SK-N-SH treated with all-trans-retinoic acid at 6 μM for 48 hours (cell line): ENCODE data around the gene AGMO.

Experiments
- ATAC-seq: fragments of 200-7000 bp; cut with Tn5 transposase; 3 replicates; pipeline ENCODE4 v1.9.1; 2020; ENCODE audit warnings: mild to moderate bottlenecking, moderate library complexity
- ARNTL ChIP-seq: fragments of 450-650 bp; formaldehyde crosslinking; IDR thresholded peaks from 2 replicates; pipeline ENCODE4 v1.5.0; 2020; ENCODE audit warnings: low read depth, mild to moderate bottlenecking, moderate library complexity, borderline replicate concordance
- BACH2 ChIP-seq: fragments of 250-450 bp; sonication (Bioruptor Pico); IDR thresholded peaks from 2 replicates; pipeline ENCODE4 v1.9.0; 2021; ENCODE audit warnings: mild to moderate bottlenecking, borderline replicate concordance
- CREB5 ChIP-seq: fragments of 250-450 bp; sonication (Bioruptor Pico); IDR thresholded peaks from 2 replicates; pipeline ENCODE4 v1.5.1; 2020; ENCODE audit warnings: low read depth, mild to moderate bottlenecking, moderate library complexity
- CSDC2 ChIP-seq: fragments of 250-450 bp; sonication (Bioruptor Pico); IDR thresholded peaks from 2 replicates; pipeline ENCODE4 v1.5.0; 2020; ENCODE audit warnings: mild to moderate bottlenecking, moderate library complexity
- ESRRG ChIP-seq: fragments of 250-450 bp; sonication (Bioruptor Pico); IDR thresholded peaks from 2 replicates; pipeline ENCODE4 v1.6.1; 2021; ENCODE audit warnings: mild to moderate bottlenecking
- GLIS3 ChIP-seq: fragments of 250-450 bp; sonication (Bioruptor Pico); IDR thresholded peaks from 2 replicates; pipeline ENCODE4 v1.5.0; 2020; ENCODE audit warnings: mild to moderate bottlenecking, moderate library complexity
- ISL1 ChIP-seq: fragments of 250-450 bp; sonication (Bioruptor Pico); IDR thresholded peaks from 2 replicates; pipeline ENCODE4 v2.1.2; 2022; ENCODE audit warnings: mild to moderate bottlenecking, moderate library complexity
- OSR1 ChIP-seq: fragments of 250-450 bp; sonication (Bioruptor Pico); IDR thresholded peaks from 2 replicates; pipeline ENCODE4 v1.8.0; 2022; ENCODE audit warnings: moderate library complexity, mild to moderate bottlenecking, inconsistent platforms
- POU6F1 ChIP-seq: fragments of 250-450 bp; sonication (Bioruptor Pico); IDR thresholded peaks from 2 replicates; pipeline ENCODE4 v1.8.0; 2021; ENCODE audit warnings: low read depth, mild to moderate bottlenecking, moderate library complexity, borderline replicate concordance
- PPARA ChIP-seq: fragments of 250-450 bp; sonication (Bioruptor Pico); IDR thresholded peaks from 2 replicates; pipeline ENCODE4 v1.5.0; 2020; ENCODE audit warnings: mild to moderate bottlenecking, borderline replicate concordance
- SNAI2 ChIP-seq: fragments of 250-450 bp; sonication (Bioruptor Pico); IDR thresholded peaks from 2 replicates; pipeline ENCODE4 v1.5.0; 2020; ENCODE audit warnings: mild to moderate bottlenecking, moderate library complexity
- TOX ChIP-seq: fragments of 250-450 bp; sonication (Bioruptor Pico); IDR thresholded peaks from 2 replicates; pipeline ENCODE4 v1.8.0; 2021; ENCODE audit warnings: mild to moderate bottlenecking, moderate library complexity, borderline replicate concordance
- TSHZ2 ChIP-seq: fragments of 250-450 bp; sonication (Bioruptor Pico); IDR thresholded peaks from 2 replicates; pipeline ENCODE4 v1.5.0; 2020; ENCODE audit warnings: mild to moderate bottlenecking, moderate library complexity
- ZC3H10 ChIP-seq: fragments of 250-450 bp; sonication (Bioruptor Pico); IDR thresholded peaks from 2 replicates; pipeline ENCODE4 v1.5.1; 2021; ENCODE audit warnings: mild to moderate bottlenecking, moderate library complexity
- ZFP3 ChIP-seq: fragments of 250-450 bp; sonication (Bioruptor Pico); IDR thresholded peaks from 2 replicates; pipeline ENCODE4 v1.5.0; 2020; ENCODE audit warnings: mild to moderate bottlenecking, moderate library complexity
- ZFP30 ChIP-seq: fragments of 450-650 bp; formaldehyde crosslinking; IDR thresholded peaks from 2 replicates; pipeline ENCODE4 v1.5.0; 2022; ENCODE audit warnings: mild to moderate bottlenecking, moderate library complexity
- ZNF565 ChIP-seq: fragments of 450-650 bp; formaldehyde crosslinking; conservative IDR thresholded peaks from 2 replicates; pipeline ENCODE4 v1.5.0; 2020; ENCODE audit warnings: low read depth, mild to moderate bottlenecking, moderate library complexity
- ZNF70 ChIP-seq: fragments of 450-650 bp; formaldehyde crosslinking; IDR thresholded peaks from 2 replicates; pipeline ENCODE4 v1.5.0; 2020; ENCODE audit warnings: mild to moderate bottlenecking, moderate library complexity
- ZNF8 ChIP-seq: fragments of 450-650 bp; formaldehyde crosslinking; IDR thresholded peaks from 2 replicates; pipeline ENCODE4 v1.5.0; 2020; ENCODE audit warnings: mild to moderate bottlenecking, moderate library complexity
- TF ChIP-seq, protein P1 (sequence below): fragments of 250-450 bp; sonication (Bioruptor Pico); IDR thresholded peaks from 2 replicates; pipeline ENCODE4 v1.8.0; 2020; ENCODE audit warnings: mild to moderate bottlenecking, moderate library complexity, borderline replicate concordance
- TF ChIP-seq, protein P2 (sequence below): fragments of 250-450 bp; sonication (Bioruptor Pico); IDR thresholded peaks from 2 replicates; pipeline ENCODE4 v1.5.1; 2021; ENCODE audit warnings: mild to moderate bottlenecking, moderate library complexity

Gene AGMO

GRCh38 chr7:15601175-15601574 is 39.4 kb upstream of the AGMO start:
- TF ChIP-seq ZC3H10 (no peak), TOX (CRISPR knock-in tag) (no peak), ZFP30 (CRISPR knock-in tag) (no peak), POU6F1 (CRISPR knock-in tag) (no peak), OSR1 (CRISPR knock-in tag) (no peak), PPARA (no peak), ESRRG (CRISPR knock-in tag) (no peak), SNAI2 (CRISPR knock-in tag) (no peak), BACH2 (CRISPR knock-in tag) (no peak), TSHZ2 (CRISPR knock-in tag) (no peak), CSDC2 (no peak), CREB5 (CRISPR knock-in tag) (no peak), ZFP3 (CRISPR knock-in tag) (no peak), ZNF8 (CRISPR knock-in tag) (no peak), ZNF565 (CRISPR knock-in tag) (no peak), ZNF70 (CRISPR knock-in tag) (no peak)
- TF ChIP-seq, protein P1, sequence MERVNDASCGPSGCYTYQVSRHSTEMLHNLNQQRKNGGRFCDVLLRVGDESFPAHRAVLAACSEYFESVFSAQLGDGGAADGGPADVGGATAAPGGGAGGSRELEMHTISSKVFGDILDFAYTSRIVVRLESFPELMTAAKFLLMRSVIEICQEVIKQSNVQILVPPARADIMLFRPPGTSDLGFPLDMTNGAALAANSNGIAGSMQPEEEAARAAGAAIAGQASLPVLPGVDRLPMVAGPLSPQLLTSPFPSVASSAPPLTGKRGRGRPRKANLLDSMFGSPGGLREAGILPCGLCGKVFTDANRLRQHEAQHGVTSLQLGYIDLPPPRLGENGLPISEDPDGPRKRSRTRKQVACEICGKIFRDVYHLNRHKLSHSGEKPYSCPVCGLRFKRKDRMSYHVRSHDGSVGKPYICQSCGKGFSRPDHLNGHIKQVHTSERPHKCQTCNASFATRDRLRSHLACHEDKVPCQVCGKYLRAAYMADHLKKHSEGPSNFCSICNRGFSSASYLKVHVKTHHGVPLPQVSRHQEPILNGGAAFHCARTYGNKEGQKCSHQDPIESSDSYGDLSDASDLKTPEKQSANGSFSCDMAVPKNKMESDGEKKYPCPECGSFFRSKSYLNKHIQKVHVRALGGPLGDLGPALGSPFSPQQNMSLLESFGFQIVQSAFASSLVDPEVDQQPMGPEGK = no peak
- no peak; the same call in 2 of the 3 replicates for ATAC-seq

DNA sequence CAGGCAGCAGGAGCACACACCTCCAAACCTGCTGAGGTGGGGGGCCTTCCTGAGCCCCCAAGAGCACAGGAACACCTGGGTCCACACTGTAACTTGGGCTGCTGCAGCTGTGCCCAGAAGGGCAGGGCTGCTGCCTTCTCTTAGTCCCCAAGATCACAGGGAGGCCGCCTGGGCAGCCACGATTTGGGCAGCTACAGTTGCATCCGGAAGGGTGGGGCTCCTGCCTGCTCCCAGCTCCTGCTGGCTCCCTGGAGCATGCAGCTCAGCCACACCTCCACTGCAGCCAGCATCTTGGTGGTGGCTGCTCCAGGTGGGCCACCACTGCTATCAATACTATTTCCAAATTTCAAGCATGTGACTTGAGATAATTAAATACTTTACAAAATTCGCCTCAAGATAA is 38.5 kb upstream of the AGMO start:
- ATAC-seq = no peak
- TF ChIP-seq ISL1 (CRISPR knock-in tag) (no peak), ZFP3 (CRISPR knock-in tag) (no peak), ARNTL (CRISPR knock-in tag) (no peak), CREB5 (CRISPR knock-in tag) (no peak), BACH2 (CRISPR knock-in tag) (no peak), GLIS3 (CRISPR knock-in tag) (no peak), CSDC2 (no peak), TOX (CRISPR knock-in tag) (no peak), ZNF565 (CRISPR knock-in tag) (no peak)

DNA sequence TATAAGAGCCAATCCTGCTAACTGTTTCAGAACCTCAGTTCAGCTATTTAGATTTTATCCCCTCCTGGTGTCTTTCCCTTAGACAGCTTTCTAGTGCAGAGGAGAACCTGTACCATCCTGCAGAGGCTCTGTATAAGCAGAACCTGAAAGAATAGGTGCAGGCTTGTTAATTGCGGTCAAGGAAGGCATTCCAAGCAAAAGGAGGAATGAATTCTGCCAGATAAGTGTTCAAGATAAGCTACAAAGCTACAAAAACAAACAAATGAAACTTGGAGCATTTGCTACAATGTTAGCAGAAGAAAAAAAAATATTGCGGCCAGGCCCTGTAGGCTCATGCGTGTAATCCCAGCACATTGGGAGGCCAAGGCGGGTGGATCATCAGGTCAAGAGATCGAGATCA is 32.6 kb upstream of the AGMO start:
- no peak for ATAC-seq
- TF ChIP-seq, protein P2, sequence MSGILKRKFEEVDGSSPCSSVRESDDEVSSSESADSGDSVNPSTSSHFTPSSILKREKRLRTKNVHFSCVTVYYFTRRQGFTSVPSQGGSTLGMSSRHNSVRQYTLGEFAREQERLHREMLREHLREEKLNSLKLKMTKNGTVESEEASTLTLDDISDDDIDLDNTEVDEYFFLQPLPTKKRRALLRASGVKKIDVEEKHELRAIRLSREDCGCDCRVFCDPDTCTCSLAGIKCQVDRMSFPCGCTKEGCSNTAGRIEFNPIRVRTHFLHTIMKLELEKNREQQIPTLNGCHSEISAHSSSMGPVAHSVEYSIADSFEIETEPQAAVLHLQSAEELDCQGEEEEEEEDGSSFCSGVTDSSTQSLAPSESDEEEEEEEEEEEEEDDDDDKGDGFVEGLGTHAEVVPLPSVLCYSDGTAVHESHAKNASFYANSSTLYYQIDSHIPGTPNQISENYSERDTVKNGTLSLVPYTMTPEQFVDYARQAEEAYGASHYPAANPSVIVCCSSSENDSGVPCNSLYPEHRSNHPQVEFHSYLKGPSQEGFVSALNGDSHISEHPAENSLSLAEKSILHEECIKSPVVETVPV (CRISPR knock-in tag) = no peak
- TF ChIP-seq TSHZ2 (CRISPR knock-in tag) (no peak), CREB5 (CRISPR knock-in tag) (no peak), ZNF70 (CRISPR knock-in tag) (no peak), SNAI2 (CRISPR knock-in tag) (no peak)
- TF ChIP-seq, protein P1 = no peak
